Neural cell (in vitro differentiated cells): Measurements from ENCODE around the gene SYT5.

Source experiments
- EZH2 ChIP-seq: fragments of 200-600, 300-800 bp; shearing (Covaris generic), sonication (generic); IDR thresholded peaks from 2 replicates; pipeline ENCODE4 v1.6.1; 2014; ENCODE audit warnings: antibody characterized with exemption, low read length, borderline replicate concordance, mild to moderate bottlenecking; ENCODE audit not compliant: insufficient read depth, poor library complexity, severe bottlenecking
- TF ChIP-seq, protein P1 (sequence below): fragments of 450-650 bp; IDR thresholded peaks from 2 replicates; pipeline ENCODE4 v1.5.1; 2014; ENCODE audit warnings: antibody characterized with exemption, mild to moderate bottlenecking, moderate library complexity; ENCODE audit not compliant: poor library complexity, severe bottlenecking

DNA sequence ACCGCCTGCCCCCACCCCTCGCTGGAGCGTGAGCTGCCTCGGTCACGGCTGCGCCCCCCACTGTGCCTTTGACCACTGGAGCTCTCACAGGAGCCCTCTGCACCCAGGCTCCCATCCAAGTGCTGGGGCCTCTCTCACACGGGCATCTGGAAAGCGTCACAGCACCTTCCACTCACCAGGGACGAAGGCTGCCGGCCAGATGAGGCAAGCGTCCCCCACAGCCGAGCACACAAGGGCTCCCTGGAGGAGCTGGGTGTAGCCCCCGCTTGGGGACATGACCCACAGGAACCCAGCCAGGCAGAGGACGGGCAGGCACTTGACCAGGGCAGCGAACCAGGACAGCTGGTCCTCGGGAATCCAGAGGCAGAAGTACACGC is 47.9 kb upstream of the SYT5 start:
- TF ChIP-seq, protein P1, sequence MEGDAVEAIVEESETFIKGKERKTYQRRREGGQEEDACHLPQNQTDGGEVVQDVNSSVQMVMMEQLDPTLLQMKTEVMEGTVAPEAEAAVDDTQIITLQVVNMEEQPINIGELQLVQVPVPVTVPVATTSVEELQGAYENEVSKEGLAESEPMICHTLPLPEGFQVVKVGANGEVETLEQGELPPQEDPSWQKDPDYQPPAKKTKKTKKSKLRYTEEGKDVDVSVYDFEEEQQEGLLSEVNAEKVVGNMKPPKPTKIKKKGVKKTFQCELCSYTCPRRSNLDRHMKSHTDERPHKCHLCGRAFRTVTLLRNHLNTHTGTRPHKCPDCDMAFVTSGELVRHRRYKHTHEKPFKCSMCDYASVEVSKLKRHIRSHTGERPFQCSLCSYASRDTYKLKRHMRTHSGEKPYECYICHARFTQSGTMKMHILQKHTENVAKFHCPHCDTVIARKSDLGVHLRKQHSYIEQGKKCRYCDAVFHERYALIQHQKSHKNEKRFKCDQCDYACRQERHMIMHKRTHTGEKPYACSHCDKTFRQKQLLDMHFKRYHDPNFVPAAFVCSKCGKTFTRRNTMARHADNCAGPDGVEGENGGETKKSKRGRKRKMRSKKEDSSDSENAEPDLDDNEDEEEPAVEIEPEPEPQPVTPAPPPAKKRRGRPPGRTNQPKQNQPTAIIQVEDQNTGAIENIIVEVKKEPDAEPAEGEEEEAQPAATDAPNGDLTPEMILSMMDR: no peak
- TF ChIP-seq EZH2: no peak
